Peyer's patch (tissue), 4 donors: ENCODE results near the gene RNU6-1. TPM values are rescaled to one million over a fixed set of nuclear protein-coding genes. Genes with fewer than 3 reads are reported as not detected.

Source experiments
- DNase-seq, 3 donors: peaks; one replicate each; pipeline ENCODE4 v3.0.0-alpha.2; 2017 to 2019
- H3K27ac ChIP-seq, 4 donors: fragments of 200-600 bp; sonication (generic); one replicate each; pipeline ENCODE4 v1.5.1; 2016 to 2019
- H3K27me3 ChIP-seq, 2 donors: fragments of 200-600 bp; sonication (generic); one replicate each; pipeline ENCODE4 v1.5.1; 2019
- H3K36me3 ChIP-seq, 3 donors: fragments of 200-600 bp; sonication (generic); one replicate each; pipeline ENCODE4 v1.5.1; 2016 to 2019
- H3K4me1 ChIP-seq, 4 donors: fragments of 200-600 bp; sonication (generic); one replicate each; pipeline ENCODE4 v1.5.1; 2016 to 2019
- H3K4me3 ChIP-seq, 4 donors: fragments of 200-600 bp; sonication (generic); 1 replicate in 3 of 4; 2 replicates in 1 of 4; pipeline ENCODE4 v1.5.1; 2016 to 2019; ENCODE audit warnings: mild to moderate bottlenecking in 1 of 4
- H3K9me3 ChIP-seq, 4 donors: fragments of 200-600 bp; sonication (generic); one replicate each; pipeline ENCODE4 v1.5.1; 2016 to 2019; ENCODE audit warnings: mild to moderate bottlenecking in 1 of 4
- POLR2A ChIP-seq, 2 donors: fragments of 450-650 bp; IDR thresholded peaks; one replicate each; pipeline ENCODE4 v1.5.1; 2017; ENCODE audit warnings: antibody characterized with exemption in 2 of 2, mild to moderate bottlenecking in 2 of 2, moderate library complexity in 2 of 2
- total RNA-seq, 4 donors: library from RNA; depleted of rRNA; stranded (reverse); fragments of >200 nt; gene quantifications; one replicate each; pipeline ENCODE4 v1.1.0, GENCODE V29; 2016
- TF ChIP-seq, protein P1 (sequence below), 6 experiments: fragments of 450-650 bp in 4 of 6; fragments of 200-600 bp in 2 of 6; sonication (generic) in 1 of 6; IDR thresholded peaks; one replicate each; pipeline ENCODE4 v1.5.1; 2017 to 2019; ENCODE audit warnings: antibody characterized with exemption in 6 of 6, mild to moderate bottlenecking in 3 of 6, moderate library complexity in 1 of 6

The RNU6-1 gene
- total RNA-seq, 4 donors from 2014 or later = not detected

DNA sequence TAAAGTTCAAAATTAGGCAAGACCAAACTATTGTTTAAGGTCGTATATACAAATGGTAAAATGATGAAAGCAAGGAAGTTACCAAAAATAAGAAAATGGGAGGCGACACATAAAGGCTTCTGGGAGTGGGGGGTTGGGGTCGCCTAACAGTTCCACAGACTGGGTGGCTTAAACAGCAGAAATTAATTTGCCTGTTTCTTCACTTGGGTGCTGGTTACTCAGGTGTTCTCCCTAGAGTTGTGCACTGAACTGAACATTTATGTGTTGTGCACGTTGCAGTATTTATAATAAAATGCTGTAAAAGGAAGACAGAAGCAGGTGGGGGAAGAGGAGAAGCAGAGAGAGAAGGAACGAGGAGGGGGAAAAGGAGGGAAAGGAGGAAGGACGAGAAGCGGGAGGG is 10.5 kb upstream of the RNU6-1 start:
- H3K4me1 ChIP-seq = no peaks in the 10 kb centered on the region
- TF ChIP-seq, protein P1, sequence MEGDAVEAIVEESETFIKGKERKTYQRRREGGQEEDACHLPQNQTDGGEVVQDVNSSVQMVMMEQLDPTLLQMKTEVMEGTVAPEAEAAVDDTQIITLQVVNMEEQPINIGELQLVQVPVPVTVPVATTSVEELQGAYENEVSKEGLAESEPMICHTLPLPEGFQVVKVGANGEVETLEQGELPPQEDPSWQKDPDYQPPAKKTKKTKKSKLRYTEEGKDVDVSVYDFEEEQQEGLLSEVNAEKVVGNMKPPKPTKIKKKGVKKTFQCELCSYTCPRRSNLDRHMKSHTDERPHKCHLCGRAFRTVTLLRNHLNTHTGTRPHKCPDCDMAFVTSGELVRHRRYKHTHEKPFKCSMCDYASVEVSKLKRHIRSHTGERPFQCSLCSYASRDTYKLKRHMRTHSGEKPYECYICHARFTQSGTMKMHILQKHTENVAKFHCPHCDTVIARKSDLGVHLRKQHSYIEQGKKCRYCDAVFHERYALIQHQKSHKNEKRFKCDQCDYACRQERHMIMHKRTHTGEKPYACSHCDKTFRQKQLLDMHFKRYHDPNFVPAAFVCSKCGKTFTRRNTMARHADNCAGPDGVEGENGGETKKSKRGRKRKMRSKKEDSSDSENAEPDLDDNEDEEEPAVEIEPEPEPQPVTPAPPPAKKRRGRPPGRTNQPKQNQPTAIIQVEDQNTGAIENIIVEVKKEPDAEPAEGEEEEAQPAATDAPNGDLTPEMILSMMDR (IDR thresholded peaks at IDR 0.05) = no peak
- no peak for TF ChIP-seq POLR2A (IDR thresholded peaks at IDR 0.05)

DNA sequence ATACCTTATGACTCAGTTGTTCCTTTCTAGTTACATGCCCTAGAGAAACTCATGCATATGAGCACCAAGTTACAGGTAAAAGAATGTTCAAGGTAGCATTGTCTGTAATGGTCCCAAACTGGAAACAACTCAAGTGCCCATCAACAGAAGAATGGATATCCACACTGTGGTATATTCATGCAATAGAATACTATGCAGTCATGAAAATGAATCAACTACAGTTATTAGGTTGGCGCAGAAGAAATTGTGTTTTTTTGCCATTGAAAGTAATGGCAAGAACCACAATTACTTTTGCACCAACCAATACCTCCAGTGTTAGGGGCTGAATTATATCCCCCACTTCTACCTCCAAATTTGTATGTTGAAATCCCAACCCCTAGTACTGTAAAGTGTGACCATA is 9.7 kb upstream of the RNU6-1 start:
- DNase-seq = no peak
- Histone ChIP-seq H3K4me1 (no peaks in the 10 kb centered on the region), H3K36me3 (no peaks in the 10 kb centered on the region), H3K9me3 (no peaks in the 10 kb centered on the region), H3K27ac (no peak overlapping the region), H3K27me3 (no peaks in the 10 kb centered on the region), H3K4me3 (no peak overlapping the region)
- TF ChIP-seq, protein P1 (IDR thresholded peaks at IDR 0.05) = no peak
- no peak for TF ChIP-seq POLR2A (IDR thresholded peaks at IDR 0.05)

More for the DNA sequence above, 10.5 kb upstream of the RNU6-1 start:
- Histone ChIP-seq H3K27me3 (no peaks in the 10 kb centered on the region), H3K36me3 (no peaks in the 10 kb centered on the region), H3K9me3 (no peaks in the 10 kb centered on the region), H3K27ac (no peak overlapping the region), H3K4me3 (no peak overlapping the region)
- no peak for DNase-seq

DNA sequence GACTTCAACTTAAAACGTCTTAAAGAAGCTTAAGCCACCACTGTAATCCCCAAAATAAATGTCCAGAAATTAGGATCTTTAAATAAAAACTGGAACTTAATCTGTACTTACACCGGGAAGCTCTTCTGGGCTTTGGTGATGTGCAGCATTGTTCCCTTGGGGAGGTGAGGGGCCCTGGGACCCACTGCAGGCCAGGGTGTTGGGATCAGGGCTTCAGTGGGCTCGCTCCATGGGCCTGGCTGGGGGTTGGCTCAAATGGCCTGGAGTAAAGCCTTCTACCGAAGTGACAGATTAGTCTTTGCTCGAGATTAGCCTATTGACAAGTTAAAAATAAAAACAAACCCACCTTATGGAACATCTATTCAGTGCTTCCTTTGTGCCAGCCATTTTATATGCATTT is 6.1 kb upstream of the RNU6-1 start:
- H3K9me3 ChIP-seq = no peaks in the 10 kb centered on the region
- H3K27me3 ChIP-seq = no peaks in the 10 kb centered on the region
- TF ChIP-seq, protein P1 (IDR thresholded peaks at IDR 0.05) = no peak
- no peak for TF ChIP-seq POLR2A (IDR thresholded peaks at IDR 0.05)
- no peak overlapping the region for H3K4me3 ChIP-seq
- no peaks in the 10 kb centered on the region for H3K36me3 ChIP-seq
- no peak overlapping the region for H3K27ac ChIP-seq
- peaks cover 0 to 6% (median 0%) of the 10 kb centered on the region in 4 donors for H3K4me1 ChIP-seq
- DNase-seq = no peak

DNA sequence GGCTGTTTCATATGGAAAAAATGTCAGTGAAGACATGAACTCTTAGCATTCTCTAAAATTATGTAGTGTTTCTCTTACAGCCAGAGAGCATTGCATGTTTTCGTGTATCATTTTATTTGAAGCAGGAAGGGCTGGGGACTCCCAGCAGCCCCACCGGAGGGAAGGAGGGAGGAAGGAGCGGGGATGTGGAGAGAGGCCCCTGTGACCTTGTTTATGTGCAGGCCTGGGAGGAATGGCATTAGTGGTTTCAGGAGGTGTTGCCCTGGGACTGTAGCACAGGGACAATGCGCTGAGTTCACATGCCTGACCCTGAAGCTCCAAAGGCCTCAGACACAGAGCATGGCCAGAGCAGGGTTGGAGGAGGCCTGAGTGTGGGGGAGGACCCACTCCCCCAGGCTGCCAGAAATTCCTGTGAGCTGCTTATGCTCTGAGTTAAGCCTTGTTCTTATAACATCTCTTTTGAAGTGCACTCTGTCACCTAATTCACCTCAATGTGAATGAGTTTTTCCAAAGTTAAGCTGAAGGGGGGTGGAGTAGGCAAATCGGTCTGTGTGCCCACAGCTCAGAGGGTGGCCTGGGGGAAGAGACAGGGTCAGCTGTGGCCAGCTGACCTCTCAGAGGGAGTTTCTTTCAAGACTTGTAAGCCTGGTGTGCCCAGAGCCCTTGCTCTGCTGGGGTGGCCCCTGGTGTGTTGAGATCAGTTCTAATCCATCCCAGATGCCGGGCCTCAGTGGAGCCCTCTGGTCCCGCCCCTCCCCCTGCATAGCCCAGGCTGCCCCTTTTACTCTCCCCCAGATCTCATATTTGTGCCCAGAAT is 3.9 kb upstream of the RNU6-1 start:
- Histone ChIP-seq H3K4me3 (no peak overlapping the region), H3K27me3 (no peaks in the 10 kb centered on the region), H3K27ac (no peak overlapping the region), H3K36me3 (no peaks in the 10 kb centered on the region), H3K9me3 (no peaks in the 10 kb centered on the region), H3K4me1 (peaks cover 0 to 12% (median 2%) of the 10 kb centered on the region in 4 donors)
- DNase-seq = no peak
- no peak for TF ChIP-seq POLR2A (IDR thresholded peaks at IDR 0.05)
- TF ChIP-seq, protein P1 (IDR thresholded peaks at IDR 0.05) = no peak

DNA sequence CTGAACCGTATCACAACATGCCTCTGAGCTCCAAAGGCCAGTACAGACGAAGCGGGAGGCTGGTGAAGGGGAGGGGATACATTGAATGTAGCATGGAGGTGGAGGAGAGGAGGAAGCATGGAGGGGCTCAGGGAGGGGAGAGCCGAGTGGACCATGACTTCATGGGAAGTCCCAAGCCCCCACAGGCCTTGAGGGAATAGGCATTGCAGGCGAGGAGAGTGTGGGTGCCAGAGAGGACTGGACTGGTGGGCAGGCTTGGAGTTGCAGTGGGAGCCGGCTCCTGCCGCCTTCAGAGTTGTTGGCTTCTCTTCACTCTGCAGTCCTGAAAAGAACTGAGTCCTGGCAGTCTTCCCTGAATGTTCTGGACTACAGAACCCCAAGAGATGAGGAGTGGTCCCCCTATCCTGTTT is 3.3 kb upstream of the RNU6-1 start:
- no peaks in the 10 kb centered on the region for H3K27me3 ChIP-seq
- no peaks in the 10 kb centered on the region for H3K9me3 ChIP-seq
- no peak overlapping the region for H3K4me3 ChIP-seq
- H3K27ac ChIP-seq = no peak overlapping the region
- no peak for DNase-seq
- no peak for TF ChIP-seq POLR2A (IDR thresholded peaks at IDR 0.05)
- H3K36me3 ChIP-seq = no peaks in the 10 kb centered on the region
- peaks cover 0 to 18% (median 3%) of the 10 kb centered on the region in 4 donors for H3K4me1 ChIP-seq

DNA sequence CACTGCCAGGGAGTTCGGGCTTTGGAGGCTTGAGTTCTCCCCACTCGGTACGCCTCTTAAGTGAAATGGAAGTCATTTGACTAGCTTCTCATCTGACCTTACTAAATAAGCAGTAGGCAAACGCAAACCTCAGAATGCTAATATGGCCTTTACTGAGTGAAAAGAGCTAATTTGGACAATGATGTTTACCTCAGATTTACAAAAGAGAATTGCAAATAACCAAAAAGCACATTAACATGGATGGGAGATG is 1.6 kb upstream of the RNU6-1 start:
- Histone ChIP-seq H3K27me3 (no peaks in the 10 kb centered on the region), H3K4me1 (peaks cover 0 to 18% (median 3%) of the 10 kb centered on the region in 4 donors), H3K27ac (peak overlapping the region; percentile 42 to 99 (median 96)), H3K4me3 (peak overlapping the region in 3 of 4 donors; percentile 69 to 95 (median 84)), H3K9me3 (no peaks in the 10 kb centered on the region), H3K36me3 (no peaks in the 10 kb centered on the region)
- TF ChIP-seq, protein P1 (IDR thresholded peaks at IDR 0.05) = no peak
- no peak for TF ChIP-seq POLR2A (IDR thresholded peaks at IDR 0.05)
- no peak for DNase-seq
